ENCODE data around the gene ANGPTL1.
"Not testable (repeated sequence)": the region's sequence is repeated elsewhere in the genome, so short reads cannot be mapped to it uniquely, and the experiment has no call there.

The ANGPTL1 gene

GRCh38 chr1:178868706-178869105 is 2.2 kb downstream of the ANGPTL1 start:
- in situ Hi-C loops (cut with MboI; ENCODE audit: low sequenced_read_pairs), result no loop called here

- in situ Hi-C loops (cut with MboI; ENCODE audit: low sequenced_read_pairs), result no loop called here
Measured at GRCh38 chr1:178867670-178868069, 3.2 kb downstream of the ANGPTL1 start.

GRCh38 chr1:178864326-178864725 is 6.6 kb downstream of the ANGPTL1 start:
- in situ Hi-C loops (cut with MboI; ENCODE audit: low sequenced_read_pairs), result no loop called here

GRCh38 chr1:178862864-178863263 is 8.0 kb downstream of the ANGPTL1 start:
- in situ Hi-C loops (cut with MboI; ENCODE audit: low sequenced_read_pairs), result no loop called here

- in situ Hi-C loops (cut with MboI; ENCODE audit: low sequenced_read_pairs), result no loop called here
Measured at GRCh38 chr1:178862416-178862815, 8.5 kb downstream of the ANGPTL1 start.

- in situ Hi-C loops (cut with MboI; ENCODE audit: low sequenced_read_pairs), result no loop called here
Measured at GRCh38 chr1:178857126-178857525, 13.8 kb downstream of the ANGPTL1 start.

GRCh38 chr1:178849918-178850317 is 21.0 kb downstream of the ANGPTL1 start:
- in situ Hi-C loops (cut with MboI; ENCODE audit: low sequenced_read_pairs), result no loop called here

GRCh38 chr1:178847919-178848318 is 23.0 kb downstream of the ANGPTL1 start:
- in situ Hi-C loops (cut with MboI; ENCODE audit: low sequenced_read_pairs), result not testable (repeated sequence)

- in situ Hi-C loops (cut with MboI; ENCODE audit: low sequenced_read_pairs), result no loop called here
Measured at GRCh38 chr1:178847396-178847849, 23.5 kb downstream of the ANGPTL1 start.

- in situ Hi-C loops (cut with MboI; ENCODE audit: low sequenced_read_pairs), result no loop called here
Measured at GRCh38 chr1:178846306-178846705, 24.6 kb downstream of the ANGPTL1 start.

- in situ Hi-C loops (cut with MboI; ENCODE audit: low sequenced_read_pairs), result no loop called here
Measured at GRCh38 chr1:178844436-178844835, 26.4 kb downstream of the ANGPTL1 start.

- in situ Hi-C loops (cut with MboI; ENCODE audit: low sequenced_read_pairs), result no loop called here
Measured at GRCh38 chr1:178825167-178825566, 45.7 kb downstream of the ANGPTL1 start.

GRCh38 chr1:178821134-178821866 is 49.6 kb downstream of the ANGPTL1 start:
- in situ Hi-C loops (cut with MboI; ENCODE audit: low sequenced_read_pairs), result no loop called here

GRCh38 chr1:178819123-178819522 is 51.8 kb downstream of the ANGPTL1 start:
- in situ Hi-C loops (cut with MboI; ENCODE audit: low sequenced_read_pairs), result no loop called here

- in situ Hi-C loops (cut with MboI; ENCODE audit: low sequenced_read_pairs), result no loop called here
Measured at GRCh38 chr1:178818416-178818815, 52.5 kb downstream of the ANGPTL1 start.

- in situ Hi-C loops (cut with MboI; ENCODE audit: low sequenced_read_pairs), result no loop called here
Measured at GRCh38 chr1:178810585-178810984, 60.3 kb downstream of the ANGPTL1 start.

- in situ Hi-C loops (cut with MboI; ENCODE audit: low sequenced_read_pairs), result no loop called here
Measured at GRCh38 chr1:178808529-178808928, 62.3 kb downstream of the ANGPTL1 start.

- in situ Hi-C loops (cut with MboI; ENCODE audit: low sequenced_read_pairs), result no loop called here
Measured at GRCh38 chr1:178806665-178807300, 64.1 kb downstream of the ANGPTL1 start.

GRCh38 chr1:178802873-178803272 is 68.0 kb downstream of the ANGPTL1 start:
- in situ Hi-C loops (cut with MboI; ENCODE audit: low sequenced_read_pairs), result no loop called here

All from hTERT RPE-1 (cell line).